Activated effector memory CD4-positive, alpha-beta T cell treated with anti-CD3 and anti-CD28 coated beads, Interleukin-2, amount 50 U/mL, for 16 hours (primary cell): ENCODE results near the gene OR6A2.
A peak's percentile ranks its signal among the peaks of the same experiment; 100 is the strongest.

Source experiments
- DNase-seq: peaks from one replicate; pipeline ENCODE4 v3.0.0-alpha.2; 2020

OR6A2 gene

DNA sequence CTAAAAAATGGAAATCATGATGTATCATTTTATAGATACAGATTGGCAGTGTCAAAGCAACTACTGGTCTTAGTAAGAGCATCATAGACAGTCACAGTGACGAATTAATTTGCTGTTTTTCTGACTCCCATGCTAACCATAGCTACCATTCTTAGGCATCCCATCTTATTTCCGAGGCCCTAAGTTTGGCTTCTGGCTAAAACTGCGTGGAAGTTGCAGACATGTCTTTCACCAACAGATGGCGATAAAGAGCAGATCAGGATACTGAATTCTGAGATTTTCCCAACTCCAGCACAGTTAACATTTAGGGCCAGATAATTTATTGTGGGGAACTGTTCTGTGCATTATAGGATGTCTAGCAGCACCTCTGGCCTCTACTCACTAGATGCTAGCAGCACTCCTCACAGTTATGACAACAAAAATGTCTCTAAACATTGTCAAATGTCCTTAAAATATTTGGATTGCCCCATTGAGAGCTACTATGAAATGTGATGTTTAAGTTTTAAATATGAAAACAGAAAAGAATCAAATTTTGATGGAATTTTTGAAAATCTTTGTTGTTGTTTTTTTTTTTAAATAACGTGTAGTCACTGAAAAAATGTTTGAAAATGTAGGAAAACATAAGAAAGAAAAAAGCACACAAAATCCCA is 44.1 kb downstream of the OR6A2 start:
- no peak for DNase-seq

DNA sequence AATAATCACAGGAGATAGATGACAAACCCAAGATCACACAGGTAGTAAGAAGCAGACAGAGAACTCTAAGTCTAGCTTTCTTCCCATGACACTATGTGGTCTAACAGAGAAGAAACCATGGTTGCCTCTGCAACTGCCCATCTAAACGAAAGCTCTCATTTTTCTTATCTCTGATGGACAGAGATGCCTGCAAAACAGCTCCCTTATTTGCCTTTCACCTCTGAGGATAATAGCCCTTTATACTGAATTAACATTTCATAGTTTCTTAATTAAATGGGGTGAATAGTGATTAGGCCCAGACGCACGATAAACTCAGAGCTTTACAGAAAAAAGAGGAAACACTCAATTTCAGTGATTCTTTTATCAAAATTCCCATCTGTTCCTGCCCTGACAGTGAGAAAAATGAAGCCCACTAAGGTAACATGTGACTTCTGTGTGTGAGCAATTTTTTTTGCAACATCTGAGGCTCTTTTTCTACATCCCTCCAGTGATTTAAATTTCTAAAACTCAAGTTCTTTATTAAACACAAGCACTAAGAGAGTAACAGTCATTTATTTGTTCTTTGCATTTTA is 52.3 kb downstream of the OR6A2 start:
- no peak for DNase-seq

DNA sequence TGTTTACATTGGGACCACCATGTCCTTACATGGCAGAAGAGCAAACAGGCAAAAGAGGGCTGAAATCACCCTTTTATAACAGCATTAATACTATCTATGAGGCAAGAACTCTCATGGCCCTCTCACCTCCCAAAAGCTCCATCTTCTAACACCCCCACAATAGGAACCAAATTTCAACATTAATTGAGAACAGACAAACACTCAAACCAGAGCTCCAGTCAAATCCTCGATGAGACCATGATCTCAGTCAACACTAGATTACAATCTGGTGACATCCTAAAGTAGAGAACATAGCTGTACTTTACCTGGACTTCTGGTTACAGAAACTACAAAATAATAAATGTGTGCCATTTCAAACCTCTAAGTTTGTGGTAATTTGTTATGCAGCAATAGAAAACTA is 52.9 kb downstream of the OR6A2 start:
- no peak for DNase-seq

DNA sequence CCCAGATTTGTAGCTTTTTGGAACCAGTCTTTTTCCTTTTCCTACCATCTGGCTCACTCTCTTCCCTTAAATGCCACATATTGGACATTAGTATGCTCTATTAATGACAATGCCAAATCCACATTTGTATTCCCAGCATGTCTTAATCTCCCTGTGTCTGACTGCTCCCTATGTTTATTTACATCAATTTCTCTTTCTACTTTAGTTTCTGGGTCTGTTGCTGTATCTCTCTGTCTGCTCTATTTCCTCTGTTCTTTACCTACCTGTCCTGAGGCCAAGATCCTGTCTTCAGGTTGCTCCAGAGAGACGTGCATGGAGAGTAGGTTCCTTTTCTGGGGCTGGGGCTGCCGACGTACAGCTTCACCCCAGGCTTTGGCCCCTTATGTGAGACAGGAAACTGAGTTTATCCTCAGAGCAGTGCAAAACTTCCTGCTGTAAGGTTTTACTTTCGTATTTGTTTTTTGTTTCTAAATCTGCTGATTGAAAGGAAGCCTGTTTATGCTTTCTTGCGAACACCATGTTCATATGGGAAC is 53.3 kb downstream of the OR6A2 start:
- peak; percentile 79 for DNase-seq

DNA sequence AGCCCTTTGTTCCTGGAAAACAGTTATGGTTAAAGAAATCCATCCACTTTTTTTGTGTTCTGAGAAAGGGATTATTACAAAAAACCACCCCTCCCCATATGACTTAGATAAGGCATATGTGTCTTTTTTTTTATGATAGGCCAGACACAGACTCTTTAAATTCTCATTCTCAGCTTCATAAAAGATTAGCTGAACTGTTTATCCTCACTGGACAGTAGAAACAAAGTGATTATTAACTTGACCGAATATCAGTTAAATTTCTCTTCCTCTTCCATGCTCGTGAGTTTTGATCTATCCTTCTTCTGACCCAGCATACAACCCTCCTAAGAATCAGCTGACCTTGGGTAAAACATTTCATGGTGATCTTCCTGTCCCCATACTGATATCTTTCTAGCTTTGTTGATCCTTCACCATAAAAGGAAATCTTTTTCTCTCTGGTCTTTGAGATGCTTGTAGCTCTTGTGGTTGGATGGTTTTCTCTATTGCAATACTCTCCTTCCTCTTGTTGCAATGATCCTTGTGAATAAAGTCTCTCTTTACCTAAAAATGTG is 53.9 kb downstream of the OR6A2 start:
- no peak for DNase-seq

DNA sequence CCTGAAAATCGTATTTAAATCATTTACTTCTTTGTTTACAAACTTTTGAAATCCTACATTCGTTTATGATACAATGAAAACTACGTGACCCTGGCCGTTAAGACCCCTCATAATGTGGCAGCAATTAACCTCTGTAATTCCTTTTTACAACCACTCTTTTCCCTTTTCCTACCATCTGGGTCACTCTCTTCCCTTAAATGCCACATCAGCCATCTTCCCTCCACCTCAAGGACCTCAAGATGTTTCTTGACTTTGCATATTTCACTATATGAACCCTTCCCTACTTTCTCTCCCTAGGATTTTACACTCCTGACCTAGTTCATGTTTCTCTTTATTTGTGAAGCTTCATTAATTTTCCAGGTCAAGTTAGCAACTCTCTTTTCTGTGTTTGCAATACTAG is 54.5 kb downstream of the OR6A2 start:
- no peak for DNase-seq

DNA sequence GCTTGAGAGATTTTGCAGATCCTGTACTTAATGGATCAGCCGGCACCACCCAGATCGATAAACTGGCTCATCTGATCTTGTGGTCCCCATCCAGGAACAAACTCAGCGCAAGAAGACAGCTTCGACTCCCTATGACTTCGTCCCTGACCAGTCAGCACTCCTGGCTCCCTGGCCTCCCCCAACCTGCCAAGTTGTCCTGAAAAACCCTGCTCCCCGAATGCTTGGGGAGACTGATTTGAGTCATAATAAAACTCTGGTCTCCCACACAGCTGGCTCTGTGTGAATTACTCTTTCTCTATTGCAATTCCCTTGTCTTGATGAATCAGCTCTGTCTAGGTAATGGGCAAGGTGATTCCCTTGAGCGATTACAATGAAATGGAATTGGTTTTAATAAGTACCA is 57.2 kb downstream of the OR6A2 start:
- DNase-seq, result peak; percentile 72
